HEK293T (cell line): ENCODE results near the gene GDI1.

Experiments
- BHLHE40 ChIP-seq: fragments of 450-650 bp; IDR thresholded peaks from 2 replicates; pipeline ENCODE4 v1.6.1; 2016; ENCODE audit warnings: mild to moderate bottlenecking, moderate library complexity, borderline replicate concordance
- ELF4 ChIP-seq: fragments of 450-650 bp; IDR thresholded peaks from 2 replicates; pipeline ENCODE4 v1.6.1; 2017; ENCODE audit warnings: antibody characterized with exemption
- FOXA1 ChIP-seq: fragments of 450-650 bp; IDR thresholded peaks from 2 replicates; pipeline ENCODE4 v1.6.1; 2016; ENCODE audit warnings: mild to moderate bottlenecking
- FOXK2 ChIP-seq: fragments of 450-650 bp; IDR thresholded peaks from 2 replicates; pipeline ENCODE4 v1.6.1; 2016; ENCODE audit warnings: mild to moderate bottlenecking
- FOXM1 ChIP-seq: fragments of 450-650 bp; IDR thresholded peaks from 2 replicates; pipeline ENCODE4 v1.6.1; 2017; ENCODE audit warnings: mild to moderate bottlenecking, borderline replicate concordance
- HDGF ChIP-seq: fragments of 450-650 bp; IDR thresholded peaks from 2 replicates; pipeline ENCODE4 v1.6.1; 2017; ENCODE audit warnings: antibody characterized with exemption, borderline replicate concordance
- NFRKB ChIP-seq: fragments of 450-650 bp; IDR thresholded peaks from 2 replicates; pipeline ENCODE4 v1.6.1; 2016; ENCODE audit warnings: mild to moderate bottlenecking, moderate library complexity
- SP1 ChIP-seq: fragments of 450-650 bp; IDR thresholded peaks from 2 replicates; pipeline ENCODE4 v1.6.1; 2017
- TARDBP ChIP-seq: fragments of 450-650 bp; IDR thresholded peaks from 2 replicates; pipeline ENCODE4 v1.6.1; 2016
- TF ChIP-seq, protein P1 (sequence below): fragments of 450-650 bp; IDR thresholded peaks from 2 replicates; pipeline ENCODE4 v1.6.1; 2016

GRCh38 chrX:154435171-154435733 is 1.7 kb upstream of the GDI1 start:
- TF ChIP-seq SP1 = no peak
- TF ChIP-seq BHLHE40 = no peak
- TF ChIP-seq FOXM1 = no peak
- TF ChIP-seq FOXA1 = no peak
- no peak for TF ChIP-seq TARDBP
- no peak for TF ChIP-seq NFRKB
- no peak for TF ChIP-seq FOXK2
- no peak for TF ChIP-seq ELF4
- TF ChIP-seq HDGF = no peak
- TF ChIP-seq, protein P1, sequence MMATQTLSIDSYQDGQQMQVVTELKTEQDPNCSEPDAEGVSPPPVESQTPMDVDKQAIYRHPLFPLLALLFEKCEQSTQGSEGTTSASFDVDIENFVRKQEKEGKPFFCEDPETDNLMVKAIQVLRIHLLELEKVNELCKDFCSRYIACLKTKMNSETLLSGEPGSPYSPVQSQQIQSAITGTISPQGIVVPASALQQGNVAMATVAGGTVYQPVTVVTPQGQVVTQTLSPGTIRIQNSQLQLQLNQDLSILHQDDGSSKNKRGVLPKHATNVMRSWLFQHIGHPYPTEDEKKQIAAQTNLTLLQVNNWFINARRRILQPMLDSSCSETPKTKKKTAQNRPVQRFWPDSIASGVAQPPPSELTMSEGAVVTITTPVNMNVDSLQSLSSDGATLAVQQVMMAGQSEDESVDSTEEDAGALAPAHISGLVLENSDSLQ = no peak
